Endothelial cell of hepatic sinusoid (primary cell): ENCODE results near the gene DNAAF3.
"Not testable (repeated sequence)": the region's sequence is repeated elsewhere in the genome, so short reads cannot be mapped to it uniquely, and the experiment has no call there.

Source experiments
- in situ Hi-C: cut with HindIII; loops from 2 replicates; pipeline ENCODE4 v1.10.0; 2017; ENCODE audit warnings: low sequenced_read_pairs

Gene DNAAF3

GRCh38 chr19:55166530-55167268 lies at the start of gene DNAAF3:
Gene DNAAF3, minus strand, starts transcription at chr19:55166613. Its CDS starts 200 bp downstream, at chr19:55166413.
- in situ Hi-C loops: no loop called here

GRCh38 chr19:55213547-55213946 lies 47.1 kb upstream of the DNAAF3 start:
- in situ Hi-C loops: no loop called here

GRCh38 chr19:55212447-55212846 lies 46.0 kb upstream of the DNAAF3 start:
- in situ Hi-C loops: no loop called here

GRCh38 chr19:55209693-55210472 lies 43.5 kb upstream of the DNAAF3 start:
- in situ Hi-C loops: no loop called here

GRCh38 chr19:55208880-55209692 lies 42.7 kb upstream of the DNAAF3 start, which contains the start of gene PTPRH:
Gene PTPRH, minus strand, starts transcription at chr19:55209501. Its CDS starts 68 bp downstream, at chr19:55209433.
- in situ Hi-C loops: no loop called here

- in situ Hi-C loops: no loop called here
Observed at GRCh38 chr19:55206664-55207500, 40.5 kb upstream of the DNAAF3 start.

- in situ Hi-C loops: not testable (repeated sequence)
Observed at GRCh38 chr19:55202199-55202598, 35.8 kb upstream of the DNAAF3 start.

GRCh38 chr19:55199620-55200204 lies 33.3 kb upstream of the DNAAF3 start:
- in situ Hi-C loops: no loop called here

GRCh38 chr19:55198651-55199050 lies 32.2 kb upstream of the DNAAF3 start:
- in situ Hi-C loops: no loop called here

GRCh38 chr19:55197528-55197927 lies 31.1 kb upstream of the DNAAF3 start:
- in situ Hi-C loops: no loop called here

GRCh38 chr19:55196803-55197202 lies 30.4 kb upstream of the DNAAF3 start:
- in situ Hi-C loops: no loop called here

- in situ Hi-C loops: no loop called here
Observed at GRCh38 chr19:55193481-55193880, 27.1 kb upstream of the DNAAF3 start.

- in situ Hi-C loops: no loop called here
Observed at GRCh38 chr19:55189403-55189835, 23.0 kb upstream of the DNAAF3 start.

GRCh38 chr19:55188625-55189024 lies 22.2 kb upstream of the DNAAF3 start:
- in situ Hi-C loops: no loop called here

GRCh38 chr19:55186080-55186479 lies 19.7 kb upstream of the DNAAF3 start:
- in situ Hi-C loops: no loop called here

GRCh38 chr19:55181740-55182139 lies 15.3 kb upstream of the DNAAF3 start:
- in situ Hi-C loops: no loop called here

- in situ Hi-C loops: loop anchor here (10.0 kb wide), 1 partner anchor 295 kb away; the partner anchor contains the start of gene ZNF628
Observed at GRCh38 chr19:55179606-55180484, 13.4 kb upstream of the DNAAF3 start, which contains the start of gene SYT5. Gene SYT5, minus strand, starts transcription at chr19:55180289. Its CDS starts 1,248 bp downstream, at chr19:55179041.

GRCh38 chr19:55178781-55179599 lies 12.6 kb upstream of the DNAAF3 start:
- in situ Hi-C loops: loop anchor here (10.0 kb wide), 1 partner anchor 296 kb away; the partner anchor contains the start of gene ZNF628
